SW 1271 (cell line): ENCODE data around the gene TSPAN5.
A peak's percentile ranks its signal among the peaks of the same experiment; 100 is the strongest.
"Not testable (repeated sequence)": the region's sequence is repeated elsewhere in the genome, so short reads cannot be mapped to it uniquely, and the experiment has no call there.

ENCODE experiments used
- DNase-seq, 2 experiments: peaks; one replicate each; lab custom pipeline; 2025; lab: John Stamatoyannopoulos, UW

TSPAN5 gene

GRCh38 chr4:98461121-98461865 lies 197.1 kb downstream of the TSPAN5 start:
- DNase-seq: not testable (repeated sequence)

GRCh38 chr4:98457422-98457821 lies 201.0 kb downstream of the TSPAN5 start:
- DNase-seq: not testable (repeated sequence)

GRCh38 chr4:98452091-98452490 lies 206.3 kb downstream of the TSPAN5 start:
- no peak for DNase-seq

- DNase-seq: no peak
Measured at GRCh38 chr4:98448908-98449307, 209.5 kb downstream of the TSPAN5 start.

GRCh38 chr4:98447648-98448047 lies 210.8 kb downstream of the TSPAN5 start:
- no peak for DNase-seq

GRCh38 chr4:98446499-98447375 lies 211.7 kb downstream of the TSPAN5 start:
- DNase-seq: no peak

GRCh38 chr4:98444371-98444770 lies 214.0 kb downstream of the TSPAN5 start:
- no peak for DNase-seq

- DNase-seq: no peak
Measured at GRCh38 chr4:98434816-98435215, 223.6 kb downstream of the TSPAN5 start.

- DNase-seq: no peak
Measured at GRCh38 chr4:98433691-98434090, 224.7 kb downstream of the TSPAN5 start.

GRCh38 chr4:98430708-98431403 lies 227.6 kb downstream of the TSPAN5 start:
- DNase-seq: peak; percentile 31 to 32

- no peak for DNase-seq
Measured at GRCh38 chr4:98423009-98423408, 235.4 kb downstream of the TSPAN5 start.

GRCh38 chr4:98421111-98421510 lies 237.3 kb downstream of the TSPAN5 start:
- DNase-seq: no peak
